ENCODE measurements around the gene SLC10A7.

SLC10A7 gene

DNA sequence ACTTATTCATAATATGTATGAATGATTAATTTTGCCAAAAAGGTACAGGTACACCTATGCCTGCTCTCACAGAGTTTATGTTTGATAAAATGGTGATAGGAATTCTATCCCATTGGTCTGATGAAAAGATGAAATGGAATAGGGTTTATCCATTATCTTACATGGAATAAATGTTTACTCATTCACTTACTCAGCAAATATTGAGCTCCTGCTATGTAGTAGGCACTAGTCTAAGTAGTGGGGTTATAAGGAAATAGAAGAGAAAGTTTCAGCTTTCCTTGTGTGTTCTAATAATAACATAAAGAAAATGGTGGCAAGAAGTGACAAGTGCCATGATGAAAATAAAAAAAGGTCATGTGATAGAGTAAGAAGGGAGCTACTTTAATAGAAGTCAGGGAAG is 12.4 kb upstream of the SLC10A7 start:
- Histone ChIP-seq H3F3A (ENCODE audit: insufficient read depth, low read length) (no peaks in the 10 kb centered on the region), H3K4me1 (ENCODE audit: low read length) (no peaks in the 10 kb centered on the region), H2AFZ (ENCODE audit: low read length) (no peak overlapping the region), H3K4me2 (ENCODE audit: low read depth, low read length) (no peak overlapping the region), H3K9me3 (replicated peaks; ENCODE audit: insufficient read depth, low read length) (no peaks in the 10 kb centered on the region), H3K36me3 (replicated peaks; ENCODE audit: insufficient read depth, low read length) (no peaks in the 10 kb centered on the region), H3K9me2 (replicated peaks; ENCODE audit: insufficient read depth, low read length) (no peaks in the 10 kb centered on the region), H3K79me2 (ENCODE audit: low read length) (no peaks in the 10 kb centered on the region), H3K9ac (ENCODE audit: low read length) (no peak overlapping the region), H3K27me3 (replicated peaks; ENCODE audit: insufficient read depth, low read length) (no peaks in the 10 kb centered on the region), H3K4me3 (ENCODE audit: low read length) (no peak overlapping the region), H4K20me1 (ENCODE audit: insufficient read depth, low read length) (no peaks in the 10 kb centered on the region), H3K27ac (ENCODE audit: low read length) (no peak overlapping the region)
- TF ChIP-seq EZH2 (optimal IDR thresholded peaks at IDR 0.05; ENCODE audit: low read depth, low read length) = no peak
- TF ChIP-seq EZH2phosphoT487 (IDR thresholded peaks at IDR 0.05; ENCODE audit: low read length) = no peak
- TF ChIP-seq, protein P1, sequence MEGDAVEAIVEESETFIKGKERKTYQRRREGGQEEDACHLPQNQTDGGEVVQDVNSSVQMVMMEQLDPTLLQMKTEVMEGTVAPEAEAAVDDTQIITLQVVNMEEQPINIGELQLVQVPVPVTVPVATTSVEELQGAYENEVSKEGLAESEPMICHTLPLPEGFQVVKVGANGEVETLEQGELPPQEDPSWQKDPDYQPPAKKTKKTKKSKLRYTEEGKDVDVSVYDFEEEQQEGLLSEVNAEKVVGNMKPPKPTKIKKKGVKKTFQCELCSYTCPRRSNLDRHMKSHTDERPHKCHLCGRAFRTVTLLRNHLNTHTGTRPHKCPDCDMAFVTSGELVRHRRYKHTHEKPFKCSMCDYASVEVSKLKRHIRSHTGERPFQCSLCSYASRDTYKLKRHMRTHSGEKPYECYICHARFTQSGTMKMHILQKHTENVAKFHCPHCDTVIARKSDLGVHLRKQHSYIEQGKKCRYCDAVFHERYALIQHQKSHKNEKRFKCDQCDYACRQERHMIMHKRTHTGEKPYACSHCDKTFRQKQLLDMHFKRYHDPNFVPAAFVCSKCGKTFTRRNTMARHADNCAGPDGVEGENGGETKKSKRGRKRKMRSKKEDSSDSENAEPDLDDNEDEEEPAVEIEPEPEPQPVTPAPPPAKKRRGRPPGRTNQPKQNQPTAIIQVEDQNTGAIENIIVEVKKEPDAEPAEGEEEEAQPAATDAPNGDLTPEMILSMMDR (IDR thresholded peaks at IDR 0.05; ENCODE audit: low read length) = no peak
- no peak for DNase-seq

DNA sequence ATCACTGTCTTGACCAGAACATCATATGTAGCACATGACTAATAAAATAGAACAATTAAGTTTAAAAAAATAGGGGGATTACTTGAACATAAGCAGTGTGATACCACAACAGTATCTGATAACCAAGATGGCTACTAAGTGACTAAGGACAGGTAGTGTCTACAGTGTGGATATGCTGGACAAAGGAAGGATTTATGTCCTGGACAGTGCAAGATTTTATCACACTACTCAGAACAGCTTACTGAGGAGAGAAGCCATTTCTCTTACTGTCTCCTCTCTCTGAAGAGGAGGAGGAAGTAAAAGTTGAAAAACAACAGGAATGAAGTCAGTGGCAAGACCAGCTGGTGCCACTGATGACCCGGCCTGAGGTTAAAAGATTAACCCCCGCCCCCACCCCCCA is 4.0 kb upstream of the SLC10A7 start:
- H3K79me2 ChIP-seq (ENCODE audit: low read length) = peaks cover 10% of the 10 kb centered on the region
- no peak overlapping the region for H3K27ac ChIP-seq (ENCODE audit: low read length)
- no peak overlapping the region for H3K4me3 ChIP-seq (ENCODE audit: low read length)
- no peaks in the 10 kb centered on the region for H3K9me3 ChIP-seq (replicated peaks; ENCODE audit: insufficient read depth, low read length)
- no peak for DNase-seq
- H4K20me1 ChIP-seq (ENCODE audit: insufficient read depth, low read length) = no peaks in the 10 kb centered on the region
- H3K9me2 ChIP-seq (replicated peaks; ENCODE audit: insufficient read depth, low read length) = no peaks in the 10 kb centered on the region
- no peaks in the 10 kb centered on the region for H3K4me1 ChIP-seq (ENCODE audit: low read length)
- TF ChIP-seq, protein P1 (IDR thresholded peaks at IDR 0.05; ENCODE audit: low read length) = no peak
- H3F3A ChIP-seq (ENCODE audit: insufficient read depth, low read length) = 0 out of 2 replicates have a peak, but pooled peaks cover 4% of the 10 kb centered on the region
- no peak overlapping the region for H3K9ac ChIP-seq (ENCODE audit: low read length)
- H2AFZ ChIP-seq (ENCODE audit: low read length) = no peak overlapping the region
- no peaks in the 10 kb centered on the region for H3K27me3 ChIP-seq (replicated peaks; ENCODE audit: insufficient read depth, low read length)
- H3K4me2 ChIP-seq (ENCODE audit: low read depth, low read length) = no peak overlapping the region
- no peaks in the 10 kb centered on the region for H3K36me3 ChIP-seq (replicated peaks; ENCODE audit: insufficient read depth, low read length)

GRCh38 chr4:146524663-146525062 is 2.9 kb upstream of the SLC10A7 start:
- no peak overlapping the region for H3K27ac ChIP-seq (ENCODE audit: low read length)
- H2AFZ ChIP-seq (ENCODE audit: low read length) = no peak overlapping the region
- H4K20me1 ChIP-seq (ENCODE audit: insufficient read depth, low read length) = no peaks in the 10 kb centered on the region
- DNase-seq = no peak
- peaks cover 10% of the 10 kb centered on the region; the same call in 1 of the 2 replicates for H3K4me1 ChIP-seq (ENCODE audit: low read length)
- H3K4me2 ChIP-seq (ENCODE audit: low read depth, low read length) = no peak overlapping the region
- 0 out of 2 replicates have a peak, but pooled peaks cover 4% of the 10 kb centered on the region for H3F3A ChIP-seq (ENCODE audit: insufficient read depth, low read length)
- no peaks in the 10 kb centered on the region for H3K27me3 ChIP-seq (replicated peaks; ENCODE audit: insufficient read depth, low read length)
- peaks cover 20% of the 10 kb centered on the region for H3K79me2 ChIP-seq (ENCODE audit: low read length)
- H3K4me3 ChIP-seq (ENCODE audit: low read length) = no peak overlapping the region
- H3K36me3 ChIP-seq (replicated peaks; ENCODE audit: insufficient read depth, low read length) = no peaks in the 10 kb centered on the region
- no peaks in the 10 kb centered on the region for H3K9me3 ChIP-seq (replicated peaks; ENCODE audit: insufficient read depth, low read length)
- TF ChIP-seq, protein P1 (IDR thresholded peaks at IDR 0.05; ENCODE audit: low read length) = no peak
- no peak for TF ChIP-seq EZH2phosphoT487 (IDR thresholded peaks at IDR 0.05; ENCODE audit: low read length)
- H3K9ac ChIP-seq (ENCODE audit: low read length) = no peak overlapping the region
- H3K9me2 ChIP-seq (replicated peaks; ENCODE audit: insufficient read depth, low read length) = no peaks in the 10 kb centered on the region
